Lower leg skin (tissue), 4 donors: ENCODE measurements around the gene PLXDC2. TPM values are rescaled to one million over a fixed set of nuclear protein-coding genes. Genes with fewer than 3 reads are reported as not detected.

Experiments
- DNase-seq, 2 donors: peaks; one replicate each; pipeline ENCODE4 v3.0.0-alpha.2; 2019; ENCODE audit warnings: low spot score in 2 of 2
- H3K4me3 ChIP-seq: fragments of 200-600 bp; sonication (generic); 2 replicates; pipeline ENCODE4 v1.5.1; 2017; ENCODE audit warnings: mild to moderate bottlenecking, low read depth; ENCODE audit not compliant: poor library complexity, severe bottlenecking
- POLR2A ChIP-seq, 2 donors: fragments of 450-650 bp; IDR thresholded peaks; one replicate each; pipeline ENCODE4 v1.6.1; 2016 to 2017; ENCODE audit warnings: antibody characterized with exemption in 2 of 2, mild to moderate bottlenecking in 1 of 2, moderate library complexity in 1 of 2
- WGBS, 2 donors: methylation state at CpG; one replicate each; pipeline ENCODE4 v1.1.5; 2018; 5-methylcytosine and 5-hydroxymethylcytosine counted together
- intact Hi-C: fragments of 100-400 bp; cut with DNase I; formaldehyde crosslinking; loops from one replicate; pipeline ENCODE4 v1.15.0; 2023; ENCODE audit warnings: low total_unique reads
- total RNA-seq, 4 donors: library from RNA; depleted of rRNA; stranded (reverse); fragments of >200 nt; gene quantifications; one replicate each; pipeline ENCODE4 v1.1.0, GENCODE V29; 2016
- TF ChIP-seq, protein P1 (sequence below), 3 donors: fragments of 450-650 bp; IDR thresholded peaks; one replicate each; pipeline ENCODE4 v1.5.1; 2016; ENCODE audit warnings: antibody characterized with exemption in 3 of 3, mild to moderate bottlenecking in 3 of 3, moderate library complexity in 2 of 3

PLXDC2 gene
- total RNA-seq, 4 donors from 2014 or later: 75.3 to 113 (median 95.3) TPM

DNA sequence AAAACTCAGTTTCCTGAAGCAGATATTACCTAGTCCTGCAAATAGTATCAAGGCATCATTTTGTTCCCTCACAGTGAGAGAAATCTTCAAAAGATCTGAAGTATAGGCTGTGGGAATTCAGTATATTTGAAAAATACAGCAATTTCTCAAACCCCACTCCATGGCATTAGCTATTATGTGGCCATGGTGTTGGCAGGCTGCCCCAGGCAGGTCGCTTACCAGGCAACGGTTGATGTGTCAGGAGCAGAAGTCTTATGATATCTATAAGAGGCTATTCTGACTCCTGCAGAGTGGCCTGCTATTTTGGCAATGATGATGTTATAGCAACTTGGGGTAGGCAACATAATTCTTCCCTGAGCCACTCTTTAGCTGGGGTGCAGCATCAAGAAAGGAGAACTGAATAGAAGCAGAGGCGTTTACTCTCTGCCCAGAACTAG is 187.9 kb downstream of the PLXDC2 start:
- intact Hi-C loops: no loop called here
- H3K4me3 ChIP-seq: no peak overlapping the region
- 74 to 84% methylated on average over 3 of the region's 3 CpGs for WGBS, 2 donors
- TF ChIP-seq, protein P1, sequence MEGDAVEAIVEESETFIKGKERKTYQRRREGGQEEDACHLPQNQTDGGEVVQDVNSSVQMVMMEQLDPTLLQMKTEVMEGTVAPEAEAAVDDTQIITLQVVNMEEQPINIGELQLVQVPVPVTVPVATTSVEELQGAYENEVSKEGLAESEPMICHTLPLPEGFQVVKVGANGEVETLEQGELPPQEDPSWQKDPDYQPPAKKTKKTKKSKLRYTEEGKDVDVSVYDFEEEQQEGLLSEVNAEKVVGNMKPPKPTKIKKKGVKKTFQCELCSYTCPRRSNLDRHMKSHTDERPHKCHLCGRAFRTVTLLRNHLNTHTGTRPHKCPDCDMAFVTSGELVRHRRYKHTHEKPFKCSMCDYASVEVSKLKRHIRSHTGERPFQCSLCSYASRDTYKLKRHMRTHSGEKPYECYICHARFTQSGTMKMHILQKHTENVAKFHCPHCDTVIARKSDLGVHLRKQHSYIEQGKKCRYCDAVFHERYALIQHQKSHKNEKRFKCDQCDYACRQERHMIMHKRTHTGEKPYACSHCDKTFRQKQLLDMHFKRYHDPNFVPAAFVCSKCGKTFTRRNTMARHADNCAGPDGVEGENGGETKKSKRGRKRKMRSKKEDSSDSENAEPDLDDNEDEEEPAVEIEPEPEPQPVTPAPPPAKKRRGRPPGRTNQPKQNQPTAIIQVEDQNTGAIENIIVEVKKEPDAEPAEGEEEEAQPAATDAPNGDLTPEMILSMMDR (IDR thresholded peaks at IDR 0.05): no peak
- TF ChIP-seq POLR2A (IDR thresholded peaks at IDR 0.05): no peak
- DNase-seq: peak in 1 of 2 donors; percentile 26

DNA sequence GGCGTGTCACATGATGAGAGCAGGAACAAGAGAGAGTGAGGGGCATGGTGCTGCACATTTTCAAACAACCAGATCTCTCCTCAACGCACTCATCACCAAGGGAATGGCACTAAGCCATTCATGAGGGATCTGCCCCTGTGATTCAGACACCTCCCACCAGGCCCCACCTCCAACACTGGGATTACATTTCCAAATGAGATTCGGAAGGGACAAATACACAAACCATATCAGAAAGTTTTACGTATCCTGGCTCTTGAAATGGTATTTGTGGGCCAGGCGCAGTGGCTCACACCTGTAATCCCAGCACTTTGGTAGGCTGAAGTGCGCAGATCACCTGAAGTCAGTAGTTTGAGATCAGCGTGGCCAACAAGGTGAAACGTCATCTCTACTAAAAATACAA is 189.4 kb downstream of the PLXDC2 start:
- intact Hi-C loops: no loop called here
- DNase-seq: no peak
- 94 to 95% methylated on average over 8 of the region's 8 CpGs for whole genome bisulfite sequencing, 2 donors
- TF ChIP-seq POLR2A (IDR thresholded peaks at IDR 0.05): no peak
- TF ChIP-seq, protein P1 (IDR thresholded peaks at IDR 0.05): no peak
- no peak overlapping the region for H3K4me3 ChIP-seq

DNA sequence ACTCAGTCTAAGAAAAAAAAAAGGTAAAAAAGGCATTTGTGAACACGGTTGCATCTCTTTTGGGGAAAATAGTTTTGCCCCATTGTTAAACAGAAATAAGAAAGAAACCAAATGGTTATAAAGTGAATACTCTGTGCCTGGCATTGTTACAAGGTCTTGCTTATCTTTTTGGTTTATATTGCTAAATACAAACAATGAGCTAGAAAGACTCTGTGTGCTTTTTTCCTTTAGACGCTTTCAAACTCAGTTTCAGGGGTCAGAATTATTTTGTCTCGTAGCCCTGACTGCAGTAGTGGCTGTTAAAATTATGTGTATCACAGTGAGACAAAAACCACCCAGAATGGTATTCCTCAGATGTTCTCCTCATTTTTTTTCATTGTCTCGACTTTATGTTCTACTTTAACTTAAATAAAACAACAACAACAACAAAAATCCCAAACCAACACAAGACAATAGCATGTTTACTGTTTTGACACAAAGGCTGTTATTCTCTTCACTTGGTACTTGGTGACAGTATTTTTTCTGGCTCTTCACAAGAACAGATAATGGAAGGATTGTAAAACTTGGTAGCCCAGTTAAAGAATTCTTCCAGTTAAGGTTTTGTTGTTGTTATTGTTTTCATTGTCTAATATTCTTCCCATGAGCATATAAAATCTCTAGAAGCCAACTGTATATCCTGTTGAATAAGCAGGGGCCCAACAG is 190.1 kb downstream of the PLXDC2 start:
- no peak overlapping the region for H3K4me3 ChIP-seq
- no peak for TF ChIP-seq POLR2A (IDR thresholded peaks at IDR 0.05)
- TF ChIP-seq, protein P1 (IDR thresholded peaks at IDR 0.05): no peak
- no peak for DNase-seq
- intact Hi-C loops: no loop called here
- 83 to 87% methylated on average over 4 of the region's 4 CpGs for WGBS, 2 donors

DNA sequence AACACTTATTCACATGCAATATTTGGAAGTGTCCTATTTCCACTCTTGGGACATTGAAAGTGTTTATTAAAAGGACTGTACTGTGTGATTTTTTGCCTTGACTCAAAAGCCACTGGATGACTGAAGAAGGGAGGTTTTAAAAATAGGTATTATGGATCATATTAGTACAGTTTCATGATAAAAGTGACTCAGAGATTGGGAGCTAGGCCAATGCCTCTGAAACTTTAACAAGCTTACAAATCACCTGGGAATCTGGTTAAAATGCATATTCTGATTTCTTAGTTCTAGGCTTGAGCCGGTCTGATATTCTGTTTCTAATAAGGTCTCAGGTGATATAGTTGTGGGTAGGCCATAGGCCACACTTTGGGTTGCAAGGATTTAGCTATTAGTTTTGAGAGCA is 191.2 kb downstream of the PLXDC2 start:
- DNase-seq: no peak
- H3K4me3 ChIP-seq: no peak overlapping the region
- WGBS, 2 donors: 48 to 74% methylated on average over 1 of the region's 1 CpG
- intact Hi-C loops: no loop called here
- TF ChIP-seq POLR2A (IDR thresholded peaks at IDR 0.05): no peak
- TF ChIP-seq, protein P1 (IDR thresholded peaks at IDR 0.05): no peak

DNA sequence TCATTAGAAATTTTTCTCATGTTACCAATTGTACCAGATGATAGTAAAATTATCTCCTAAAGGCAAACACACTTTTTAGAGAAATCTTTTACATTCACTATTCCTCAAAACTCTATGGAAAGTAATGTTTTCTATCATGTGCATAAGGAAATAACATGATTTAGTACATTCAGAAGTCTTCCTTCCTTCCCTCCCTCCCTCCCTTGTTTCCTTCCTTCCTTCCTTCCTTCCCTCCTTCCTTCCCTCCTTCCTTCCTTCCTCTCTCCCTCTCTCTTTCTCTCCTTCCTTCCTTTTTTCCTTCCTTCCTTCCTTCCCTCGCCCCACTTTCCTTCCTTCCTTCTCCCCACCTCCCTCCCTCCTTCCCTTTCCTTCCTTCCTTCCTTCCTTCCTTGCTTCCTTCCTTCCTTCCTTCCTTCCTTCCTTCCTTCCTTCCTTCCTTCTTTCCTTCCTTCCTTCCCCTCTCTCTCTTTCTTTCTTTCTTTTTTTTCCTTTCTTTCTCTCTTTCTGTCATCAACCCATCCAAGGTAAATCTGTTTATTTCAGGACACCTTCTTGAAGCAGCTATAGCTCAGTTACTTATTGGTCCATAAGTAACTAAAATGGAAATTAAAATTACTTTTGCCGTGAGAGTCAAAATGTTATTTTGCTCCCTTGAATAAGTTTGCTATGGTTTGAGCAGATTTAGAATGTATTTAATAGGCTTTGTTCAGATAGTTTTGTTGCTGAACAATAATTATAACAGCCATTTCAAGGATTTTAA is 197.9 kb downstream of the PLXDC2 start:
- WGBS, 2 donors: 89 to 96% methylated on average over 1 to 2 of the region's 2 CpGs
- intact Hi-C loops: no loop called here
- no peak for DNase-seq
- TF ChIP-seq POLR2A (IDR thresholded peaks at IDR 0.05): no peak
- TF ChIP-seq, protein P1 (IDR thresholded peaks at IDR 0.05): no peak
- H3K4me3 ChIP-seq: no peak overlapping the region
